Inflammatory macrophage (primary cell): ENCODE data around the gene YTHDF2.
"Not testable (repeated sequence)": the region's sequence is repeated elsewhere in the genome, so short reads cannot be mapped to it uniquely, and the experiment has no call there.

Experiments used
- DNase-seq, 2 donors: peaks; one replicate each; pipeline ENCODE4 v3.0.0-alpha.2; 2020 to 2022

The YTHDF2 gene

DNA sequence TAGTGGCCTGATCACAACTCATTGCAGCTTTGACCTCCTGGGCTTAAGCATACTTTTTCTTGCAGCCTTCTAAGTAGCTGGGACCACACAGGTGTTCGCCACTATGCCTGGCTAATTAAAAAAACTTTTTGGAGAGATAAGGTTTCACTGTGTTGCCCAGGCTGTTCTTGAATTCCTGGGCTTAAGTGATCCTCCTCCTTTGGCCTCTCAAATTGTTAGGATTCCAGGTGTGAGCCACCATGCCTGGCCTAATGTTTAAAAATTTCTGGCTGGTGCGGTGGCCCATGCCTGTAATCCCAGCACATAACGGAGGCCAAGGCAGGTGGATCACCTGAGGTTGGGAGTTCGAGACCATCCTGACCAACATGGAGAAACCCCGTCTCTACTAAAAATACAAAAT, 24.4 kb downstream of the YTHDF2 start:
- no peak for DNase-seq

- no peak for DNase-seq
Measured at GRCh38 chr1:28766532-28767183, 29.9 kb downstream of the YTHDF2 start.

GRCh38 chr1:28770601-28771165, 33.9 kb downstream of the YTHDF2 start:
- no peak for DNase-seq

DNA sequence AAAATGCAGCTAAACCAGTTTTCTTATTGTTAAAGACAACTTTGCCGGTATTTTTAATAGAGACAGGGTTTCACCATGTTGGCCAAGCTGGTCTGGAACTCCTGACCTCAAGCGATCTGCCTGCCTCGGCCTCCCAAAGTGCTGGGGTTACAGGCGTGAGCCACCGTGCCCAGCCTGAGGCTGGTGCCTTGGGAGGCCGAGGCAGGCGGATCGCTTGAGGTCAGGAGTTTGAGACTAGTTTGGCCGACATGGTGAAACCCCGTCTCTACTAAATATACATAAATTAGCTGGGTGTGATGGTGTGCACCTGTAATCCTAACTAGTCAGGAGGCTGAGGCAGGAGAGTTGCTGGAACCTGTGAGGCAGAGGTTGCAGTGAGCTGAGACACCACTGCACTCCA, 35.2 kb downstream of the YTHDF2 start:
- not testable (repeated sequence) for DNase-seq

DNA sequence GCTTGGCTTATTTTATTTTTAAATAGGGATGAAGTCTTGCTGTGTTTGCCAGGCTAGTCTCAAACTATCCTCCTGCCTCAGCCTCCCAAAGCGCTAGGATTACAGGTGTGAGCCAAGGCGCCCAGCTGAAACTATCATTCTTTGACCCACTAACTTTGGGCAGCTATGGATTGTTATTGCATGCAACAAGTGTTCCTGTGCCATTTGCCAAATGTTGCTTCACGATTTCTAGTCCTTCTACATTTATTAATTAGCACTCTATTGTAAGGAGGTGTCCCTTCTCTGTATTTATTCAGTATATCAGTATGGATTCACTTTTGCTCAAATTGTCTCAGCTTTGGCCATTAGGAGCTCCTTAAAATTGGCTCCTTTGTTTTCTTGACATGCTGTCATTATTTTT, 36.4 kb downstream of the YTHDF2 start:
- no peak for DNase-seq

- DNase-seq: peak; percentile 92
Measured at GRCh38 chr1:28775121-28775942, 38.6 kb downstream of the YTHDF2 start.

DNA sequence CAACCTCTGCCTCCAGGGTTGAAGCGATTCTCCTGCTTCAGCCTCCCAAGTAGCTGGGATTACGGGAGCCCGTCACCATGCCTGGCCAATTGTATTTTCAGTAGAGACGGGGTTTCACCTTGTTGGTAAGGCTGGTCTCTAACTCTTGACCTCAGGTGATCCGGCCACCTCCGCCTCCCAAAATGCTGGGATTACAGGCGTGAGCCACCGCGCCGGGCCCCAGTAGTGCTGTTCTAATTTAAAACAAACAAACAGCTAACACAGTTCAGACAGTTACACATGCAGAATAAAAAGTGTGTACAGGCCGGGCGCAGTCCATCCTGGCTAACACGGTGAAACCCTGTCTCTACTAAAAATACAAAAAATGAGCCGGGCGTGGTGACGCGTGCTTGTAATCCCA, 39.6 kb downstream of the YTHDF2 start:
- no peak for DNase-seq

GRCh38 chr1:28778021-28778420, 41.3 kb downstream of the YTHDF2 start:
- DNase-seq: no peak

DNA sequence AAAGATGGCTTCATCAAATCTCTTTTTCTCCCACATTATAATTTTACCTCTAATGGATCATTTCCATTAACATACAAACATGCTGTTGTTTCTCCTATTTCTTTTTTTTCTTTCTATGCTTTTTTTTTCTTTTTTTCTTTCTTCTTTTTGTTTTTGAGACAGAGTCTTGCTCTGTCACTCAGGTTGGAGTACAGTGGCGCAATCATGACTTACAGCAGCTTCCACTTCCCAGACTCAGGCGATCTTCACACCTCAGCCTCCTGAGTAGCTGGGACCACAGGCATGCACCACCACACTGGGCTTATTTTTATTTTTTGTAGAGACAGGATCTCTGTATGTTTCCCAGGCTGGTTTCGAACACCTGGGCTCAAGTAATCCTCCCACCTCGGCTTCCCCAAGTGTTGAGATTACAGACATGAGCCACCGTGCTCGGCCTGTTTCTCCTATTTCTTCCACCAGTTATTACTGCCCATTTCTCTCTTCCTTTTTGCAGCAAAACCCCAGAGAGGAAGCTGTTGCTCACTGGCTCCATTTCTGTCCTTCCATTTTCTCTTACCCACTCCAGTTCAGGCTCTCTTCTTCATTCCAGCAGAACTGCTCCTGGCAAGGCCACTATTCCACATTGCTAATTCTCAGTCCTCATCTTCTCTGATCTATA, 43.1 kb downstream of the YTHDF2 start:
- DNase-seq: peak; percentile 18 to 20

GRCh38 chr1:28781305-28781704, 44.6 kb downstream of the YTHDF2 start:
- DNase-seq: no peak

- DNase-seq: no peak
Measured at GRCh38 chr1:28782011-28782410, 45.3 kb downstream of the YTHDF2 start.

- DNase-seq: no peak
Measured at GRCh38 chr1:28783363-28783762, 46.6 kb downstream of the YTHDF2 start.

GRCh38 chr1:28789412-28789811, 52.7 kb downstream of the YTHDF2 start:
- no peak for DNase-seq

- no peak for DNase-seq
Measured at GRCh38 chr1:28789816-28790215, 53.1 kb downstream of the YTHDF2 start.

DNA sequence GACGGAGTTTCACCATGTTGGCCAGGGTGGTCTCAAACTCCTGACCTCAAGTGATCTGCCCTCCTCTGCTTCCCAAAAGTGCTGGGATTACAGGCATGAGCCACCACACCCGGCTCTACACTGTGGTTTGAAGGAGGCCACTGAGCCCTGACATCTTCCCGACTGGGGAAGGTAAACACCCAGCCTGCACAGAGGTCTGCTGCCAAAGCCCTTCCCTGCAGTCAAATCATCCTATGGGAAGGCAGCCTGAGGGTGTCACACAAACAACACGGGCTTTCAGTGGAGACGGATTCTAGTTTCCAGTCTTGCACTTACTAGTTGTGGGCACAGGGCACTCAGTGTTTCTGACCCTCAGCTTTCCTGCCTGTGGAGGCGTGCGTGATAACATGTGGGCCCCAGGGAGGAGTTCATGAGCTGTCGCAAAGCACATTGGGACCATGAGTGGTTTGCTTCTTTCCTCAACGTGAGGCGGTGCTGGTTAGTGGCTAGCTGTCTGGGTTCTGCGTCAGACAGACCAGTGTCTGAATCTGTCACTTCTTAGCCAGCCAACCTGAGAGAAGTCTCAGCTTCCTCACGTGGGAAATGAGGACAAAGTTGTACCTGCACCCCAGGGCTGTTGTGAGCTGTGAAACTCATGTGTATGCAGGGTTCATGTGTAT, 53.8 kb downstream of the YTHDF2 start:
- no peak for DNase-seq

- not testable (repeated sequence) for DNase-seq
Measured at GRCh38 chr1:28791929-28792328, 55.2 kb downstream of the YTHDF2 start.

- DNase-seq: no peak
Measured at GRCh38 chr1:28792644-28793121, 55.9 kb downstream of the YTHDF2 start.

- not testable (repeated sequence) for DNase-seq
Measured at GRCh38 chr1:28794582-28794981, 57.8 kb downstream of the YTHDF2 start.

DNA sequence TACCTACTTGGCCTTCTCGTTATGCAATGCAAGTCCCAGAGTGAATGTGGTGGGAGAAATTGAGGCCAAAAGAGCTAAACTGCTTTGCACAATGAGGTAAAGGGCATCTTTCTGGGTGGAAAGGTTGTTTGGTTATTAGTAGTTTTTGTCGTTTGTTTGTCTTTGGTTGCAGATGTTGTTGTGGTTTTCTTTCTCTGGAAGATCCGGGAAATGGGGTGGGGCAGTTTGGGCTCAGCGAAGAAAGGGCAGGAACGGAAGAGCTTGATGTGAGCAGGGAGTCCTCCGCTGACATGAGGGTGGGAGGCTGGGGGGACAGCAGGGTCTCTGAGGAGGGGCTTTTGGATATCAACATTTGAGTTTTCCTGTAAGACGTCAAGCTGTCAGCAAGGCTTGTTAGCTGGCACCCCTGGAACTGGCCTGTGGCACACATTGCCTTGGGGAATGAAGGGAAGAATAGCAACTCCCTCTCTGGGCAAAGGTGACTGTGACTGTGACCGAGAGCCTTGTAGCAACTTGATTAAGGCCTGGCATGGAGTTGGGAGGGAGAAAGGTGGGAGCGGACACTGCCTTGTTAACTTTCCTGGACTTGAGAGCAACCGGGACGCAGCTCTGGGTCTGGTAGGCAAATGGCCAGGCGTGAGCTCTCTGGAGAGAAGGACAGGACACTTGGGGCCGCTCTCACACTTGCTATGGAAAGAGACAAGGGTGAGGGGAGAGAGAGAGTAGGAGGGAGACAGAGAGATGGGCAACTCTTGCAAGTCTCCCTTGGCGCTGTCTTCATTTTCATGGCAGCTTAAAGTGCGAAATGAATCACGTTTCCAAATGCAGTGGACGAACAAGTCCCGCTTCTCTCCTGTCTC, 59.8 kb downstream of the YTHDF2 start:
- DNase-seq: no peak

- no peak for DNase-seq
Measured at GRCh38 chr1:28800324-28800723, 63.6 kb downstream of the YTHDF2 start.

GRCh38 chr1:28801461-28801860, 64.7 kb downstream of the YTHDF2 start:
- DNase-seq: no peak

DNA sequence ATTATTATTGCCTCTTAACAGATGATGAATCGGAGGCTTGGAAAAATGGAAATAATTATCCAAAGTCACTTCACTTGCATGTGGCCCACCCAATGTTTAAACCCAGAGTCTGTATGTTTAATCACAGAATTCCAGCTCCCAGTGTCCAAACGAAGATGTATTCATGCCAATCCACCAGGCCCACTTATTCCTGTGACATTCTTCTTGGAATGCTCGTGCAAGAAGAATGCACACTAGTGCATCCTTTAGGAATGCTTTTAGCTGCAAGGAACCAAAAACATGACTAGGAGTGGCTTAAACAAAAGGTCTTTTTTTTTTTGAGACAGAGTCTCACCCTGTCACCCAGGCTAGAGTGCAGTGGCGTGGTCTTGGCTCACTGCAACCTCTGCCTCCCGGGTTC, 66.3 kb downstream of the YTHDF2 start:
- DNase-seq: no peak
